ENCODE data around the gene TTPAL.

The TTPAL gene

GRCh38 chr20:44533928-44534327, 58.3 kb downstream of the TTPAL start:
- DNase-seq (ENCODE audit: low read depth, low spot score), result no peak

GRCh38 chr20:44536175-44536574, 60.5 kb downstream of the TTPAL start:
- no peak for DNase-seq (ENCODE audit: low read depth, low spot score)

- DNase-seq (ENCODE audit: low read depth, low spot score), result no peak
Measured at GRCh38 chr20:44537993-44538392, 62.3 kb downstream of the TTPAL start.

GRCh38 chr20:44540834-44541233, 65.2 kb downstream of the TTPAL start:
- DNase-seq (ENCODE audit: low read depth, low spot score), result peak; percentile 43

GRCh38 chr20:44541992-44542391, 66.3 kb downstream of the TTPAL start:
- no peak for DNase-seq (ENCODE audit: low read depth, low spot score)

- no peak for DNase-seq (ENCODE audit: low read depth, low spot score)
Measured at GRCh38 chr20:44542890-44543289, 67.2 kb downstream of the TTPAL start.

- DNase-seq (ENCODE audit: low read depth, low spot score), result no peak
Measured at GRCh38 chr20:44543358-44543757, 67.7 kb downstream of the TTPAL start.
